ENCODE measurements around the gene WDR88. TPM values are rescaled to one million over a fixed set of nuclear protein-coding genes. Genes with fewer than 3 reads are reported as not detected.
A peak's percentile ranks its signal among the peaks of the same experiment; 100 is the strongest.

Gene WDR88
- total RNA-seq, 2 donors from 2014 or later, result not detected

GRCh38 chr19:33212436-33213172 lies 80.7 kb downstream of the WDR88 start:
- Histone ChIP-seq H3K9me3 (no peaks in the 10 kb centered on the region), H3K36me3 (replicated peaks in 1 of 2; ENCODE audit: insufficient read depth in 1 of 2, low read depth in 2 of 2) (no peaks in the 10 kb centered on the region), H3K4me3 (no peak overlapping the region), H3K4me1 (peaks cover 5% of the 10 kb centered on the region), H3K27ac (no peak overlapping the region), H3K27me3 (no peaks in the 10 kb centered on the region)
- ATAC-seq (no peak), DNase-seq (peak in 1 of 4 donors; percentile 24)
- intact Hi-C loops (cut with DNase I), result no loop called here
- 53 to 77% methylated on average over 15 to 30 of the region's 30 CpGs for WGBS, 2 donors
- no peak for TF ChIP-seq CTCF (IDR thresholded peaks at IDR 0.05)

- DNase-seq, result no peak
- 55 to 57% methylated on average over 5 to 6 of the region's 6 CpGs for WGBS, 2 donors
- Histone ChIP-seq H3K36me3 (replicated peaks in 1 of 2; ENCODE audit: insufficient read depth in 1 of 2, low read depth in 2 of 2) (no peaks in the 10 kb centered on the region), H3K9me3 (no peaks in the 10 kb centered on the region), H3K4me3 (no peak overlapping the region), H3K27ac (no peak overlapping the region), H3K27me3 (no peaks in the 10 kb centered on the region), H3K4me1 (peaks cover 5% of the 10 kb centered on the region)
- intact Hi-C loops (cut with DNase I), result no loop called here
- TF ChIP-seq CTCF (IDR thresholded peaks at IDR 0.05) (no peak), POLR2A (IDR thresholded peaks at IDR 0.05) (no peak)
- ATAC-seq, result no peak
These were observed 82.7 kb downstream of the WDR88 start for GRCh38 chr19:33214596-33214995.

GRCh38 chr19:33215438-33216197 lies 83.7 kb downstream of the WDR88 start:
- no peak for ATAC-seq
- WGBS, 2 donors, result 76 to 79% methylated on average over 14 to 18 of the region's 19 CpGs
- peaks cover 5% of the 10 kb centered on the region for H3K4me1 ChIP-seq
- DNase-seq, result no peak
- intact Hi-C loops (cut with DNase I), result no loop called here
- no peaks in the 10 kb centered on the region for H3K36me3 ChIP-seq (replicated peaks in 1 of 2; ENCODE audit: insufficient read depth in 1 of 2, low read depth in 2 of 2)
- H3K27me3 ChIP-seq, result no peaks in the 10 kb centered on the region
- H3K9me3 ChIP-seq, result no peaks in the 10 kb centered on the region
- TF ChIP-seq CTCF (IDR thresholded peaks at IDR 0.05) (no peak), POLR2A (IDR thresholded peaks at IDR 0.05) (no peak)
- H3K27ac ChIP-seq, result no peak overlapping the region
- no peak overlapping the region for H3K4me3 ChIP-seq

GRCh38 chr19:33216198-33216830 lies 84.4 kb downstream of the WDR88 start:
- WGBS, 2 donors, result 68 to 79% methylated on average over 8 to 12 of the region's 12 CpGs
- peaks cover 5% of the 10 kb centered on the region for H3K4me1 ChIP-seq
- intact Hi-C loops (cut with DNase I), result no loop called here
- DNase-seq (no peak), ATAC-seq (no peak)
- no peaks in the 10 kb centered on the region for H3K36me3 ChIP-seq (replicated peaks in 1 of 2; ENCODE audit: insufficient read depth in 1 of 2, low read depth in 2 of 2)
- no peak overlapping the region for H3K27ac ChIP-seq
- H3K4me3 ChIP-seq, result no peak overlapping the region
- TF ChIP-seq CTCF (IDR thresholded peaks at IDR 0.05) (no peak), POLR2A (IDR thresholded peaks at IDR 0.05) (no peak)
- H3K9me3 ChIP-seq, result no peaks in the 10 kb centered on the region
- H3K27me3 ChIP-seq, result no peaks in the 10 kb centered on the region

Data from body of pancreas (tissue), 4 donors.